HL-60 (cell line): ENCODE data around the gene BBS12.

ENCODE experiments used
- CTCF ChIP-seq: IDR thresholded peaks from one replicate; pipeline ENCODE4 v1.5.1; 2011; ENCODE audit warnings: low read length, control low read depth, inconsistent platforms; ENCODE audit not compliant: insufficient read depth
- GABPA ChIP-seq: IDR thresholded peaks from 2 replicates; pipeline ENCODE4 v1.6.1; 2012; ENCODE audit warnings: low read depth
- POLR2AphosphoS5 ChIP-seq: IDR thresholded peaks from 2 replicates; pipeline ENCODE4 v1.6.1; 2012; ENCODE audit warnings: low read depth
- REST ChIP-seq: IDR thresholded peaks from 2 replicates; pipeline ENCODE4 v1.6.1; 2012; ENCODE audit warnings: low read depth; ENCODE audit not compliant: insufficient replicate concordance
- SPI1 ChIP-seq: IDR thresholded peaks from 2 replicates; pipeline ENCODE4 v1.6.1; 2012; ENCODE audit warnings: low read depth, mild to moderate bottlenecking, borderline replicate concordance

- TF ChIP-seq CTCF, result no peak
- no peak for TF ChIP-seq POLR2AphosphoS5
- TF ChIP-seq GABPA, result no peak
- no peak for TF ChIP-seq REST
- TF ChIP-seq SPI1, result no peak
These were observed 52.6 kb downstream of the BBS12 start for GRCh38 chr4:122785099-122785498.
